ENCODE measurements around the gene SEMA4C.

Gene SEMA4C

DNA sequence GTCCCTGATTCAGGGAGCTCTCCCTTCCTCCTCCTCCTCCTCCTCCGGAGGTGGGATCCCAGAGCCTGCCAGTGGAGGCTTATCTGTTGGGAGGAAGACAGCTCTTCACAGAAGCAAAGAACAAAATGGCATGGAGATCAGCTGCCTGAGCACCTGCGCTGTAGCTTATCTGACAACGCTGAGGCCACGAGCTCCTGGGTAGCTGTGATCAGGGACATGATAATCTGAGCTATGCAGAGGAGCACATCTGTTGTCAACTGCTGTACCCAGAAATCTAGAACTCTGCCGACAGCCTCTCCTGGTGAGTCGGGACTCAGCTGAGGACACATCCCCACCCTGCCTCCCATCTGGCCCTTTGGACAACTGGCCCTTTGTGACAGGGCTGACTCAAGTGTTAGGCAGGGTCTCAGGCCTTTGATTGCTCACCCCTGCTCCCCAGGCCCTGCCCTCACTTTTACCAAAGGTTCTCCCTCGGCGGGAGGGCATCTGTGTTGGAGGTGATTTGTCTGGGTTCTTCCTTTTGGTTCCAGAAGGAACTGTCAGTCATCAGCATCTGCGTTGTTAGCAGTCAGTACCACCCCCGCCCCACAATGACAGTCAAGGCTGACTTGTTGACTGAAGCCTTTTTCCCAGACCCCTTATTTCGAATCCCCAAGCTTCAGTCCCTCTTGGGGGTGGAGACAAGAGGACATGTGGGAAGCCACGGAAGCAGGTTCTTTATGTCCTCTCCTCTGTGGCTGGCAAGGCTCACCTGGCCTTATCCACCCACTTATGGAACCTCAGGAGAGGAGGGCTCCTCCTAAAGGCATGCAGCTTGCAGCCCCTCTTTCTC, 59.7 kb downstream of the SEMA4C start:
- no peak overlapping the region for H3K27ac ChIP-seq (ENCODE audit: low read length)
- no peaks in the 10 kb centered on the region for H3K27me3 ChIP-seq (ENCODE audit: low read depth, low read length)
- H3K4me1 ChIP-seq (ENCODE audit: control insufficient read depth in 1 of 2, insufficient read depth in 2 of 2, low read length in 2 of 2) = peaks cover 5 to 11% of the 10 kb centered on the region in 2 donors
- no peak overlapping the region for H3K4me3 ChIP-seq (ENCODE audit: low read depth in 1 of 2, low read length in 2 of 2)
- H3K36me3 ChIP-seq (ENCODE audit: control insufficient read depth in 1 of 2, insufficient read depth in 2 of 2, low read length in 2 of 2) = peaks cover 5 to 24% of the 10 kb centered on the region in 2 donors
- no peaks in the 10 kb centered on the region for H3K9me3 ChIP-seq (ENCODE audit: control insufficient read depth in 1 of 2, low read length in 2 of 2)

Data from muscle layer of duodenum (tissue), 2 donors.